Mucosa of descending colon (tissue), 3 donors: ENCODE results near the gene WBP1. TPM values are rescaled to one million over a fixed set of nuclear protein-coding genes. Genes with fewer than 3 reads are reported as not detected.
"Not testable (repeated sequence)": the region's sequence is repeated elsewhere in the genome, so short reads cannot be mapped to it uniquely, and the experiment has no call there.

Experiments
- ATAC-seq: fragments of 200-7000 bp; cut with Tn5 transposase; one replicate; pipeline ENCODE4 v1.9.1; 2020; ENCODE audit warnings: mild to moderate bottlenecking, moderate library complexity
- DNase-seq, 3 donors: peaks; one replicate each; pipeline ENCODE4 v3.0.0-alpha.2; 2020
- H3K36me3 ChIP-seq: fragments of 200-600 bp; one replicate; pipeline ENCODE4 v1.8.0; 2021; ENCODE audit warnings: low read depth, mild to moderate bottlenecking
- H3K4me1 ChIP-seq: fragments of 200-600 bp; one replicate; pipeline ENCODE4 v1.8.0; 2021; ENCODE audit warnings: low read depth, mild to moderate bottlenecking
- H3K4me3 ChIP-seq: fragments of 200-600 bp; one replicate; pipeline ENCODE4 v1.8.0; 2021; ENCODE audit warnings: mild to moderate bottlenecking
- H3K9me3 ChIP-seq: fragments of 200-600 bp; one replicate; pipeline ENCODE4 v1.8.0; 2021; ENCODE audit warnings: mild to moderate bottlenecking
- intact Hi-C, 2 donors: fragments of 100-400 bp; cut with DNase I in 1 of 2; cut with micrococcal nuclease in 1 of 2; formaldehyde crosslinking; loops; one replicate each; pipeline versions ENCODE4 v1.11.0 to v1.11.1; 2022; cut with DNase I, micrococcal nuclease
- total RNA-seq, 3 donors: library from RNA; stranded (reverse); fragmentation: NEBNext Ultra II Directional in 2 of 3; extraction: Animal tissue kit (Norgen Biotek cat#: 25700) in 2 of 3; gene quantifications; one replicate each; pipeline versions ENCODE4 v1.2.1 to v1.2.4, GENCODE V29; 2021 to 2023
- TF ChIP-seq, protein P1 (sequence below): fragments of 200-600 bp; IDR thresholded peaks from one replicate; pipeline ENCODE4 v1.8.0; 2022; ENCODE audit warnings: antibody characterized with exemption, mild to moderate bottlenecking
- donor health status: DM: no; HTN: no; CAD: no; lungs with moderate emphysema.
- donor health status: DM: no; HTN: no; CAD: no.
- donor health status: DM: no; HTN: yes; CAD: no.

WBP1 gene
- total RNA-seq, 3 donors from 2014 or later: 51.1 to 60.6 (median 56.1) TPM

DNA sequence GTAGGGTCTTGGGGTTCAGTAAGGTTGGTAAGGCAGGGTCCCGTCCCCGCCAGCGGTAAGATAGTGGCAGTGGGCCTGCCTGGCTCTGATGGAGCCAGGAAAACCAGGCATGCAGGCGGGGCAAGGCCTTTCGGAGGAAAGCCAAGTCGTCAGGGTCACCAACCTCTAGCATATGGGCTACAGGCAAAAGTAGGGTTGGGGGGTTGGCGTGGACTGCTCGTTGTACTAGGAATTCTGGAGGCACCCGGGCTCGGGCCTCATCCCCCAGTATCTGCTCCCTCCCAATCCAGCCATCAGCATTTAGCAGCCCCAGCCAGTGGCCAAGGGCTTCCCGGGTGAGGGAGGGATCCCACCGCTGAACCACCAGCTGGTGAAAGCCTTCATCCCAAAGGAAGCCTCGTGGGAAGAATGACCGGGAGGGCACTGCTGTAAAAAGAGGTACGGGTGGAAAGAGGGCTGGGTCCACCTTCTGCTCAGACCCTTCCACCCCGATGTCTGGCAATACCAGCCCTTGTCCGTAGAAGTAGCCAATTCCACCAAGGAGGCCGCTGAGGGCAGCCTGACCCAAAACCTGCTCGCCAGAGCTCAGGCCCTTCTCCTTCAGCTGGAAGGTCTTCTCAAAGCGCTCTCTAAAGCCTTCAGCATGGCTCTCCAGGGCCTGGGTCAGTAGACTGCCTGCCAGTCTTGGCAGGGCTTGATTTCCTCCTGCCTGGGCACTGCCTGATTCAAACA lies 4.0 kb downstream of the WBP1 start:
- H3K36me3 ChIP-seq: no peaks in the 10 kb centered on the region
- TF ChIP-seq, protein P1, sequence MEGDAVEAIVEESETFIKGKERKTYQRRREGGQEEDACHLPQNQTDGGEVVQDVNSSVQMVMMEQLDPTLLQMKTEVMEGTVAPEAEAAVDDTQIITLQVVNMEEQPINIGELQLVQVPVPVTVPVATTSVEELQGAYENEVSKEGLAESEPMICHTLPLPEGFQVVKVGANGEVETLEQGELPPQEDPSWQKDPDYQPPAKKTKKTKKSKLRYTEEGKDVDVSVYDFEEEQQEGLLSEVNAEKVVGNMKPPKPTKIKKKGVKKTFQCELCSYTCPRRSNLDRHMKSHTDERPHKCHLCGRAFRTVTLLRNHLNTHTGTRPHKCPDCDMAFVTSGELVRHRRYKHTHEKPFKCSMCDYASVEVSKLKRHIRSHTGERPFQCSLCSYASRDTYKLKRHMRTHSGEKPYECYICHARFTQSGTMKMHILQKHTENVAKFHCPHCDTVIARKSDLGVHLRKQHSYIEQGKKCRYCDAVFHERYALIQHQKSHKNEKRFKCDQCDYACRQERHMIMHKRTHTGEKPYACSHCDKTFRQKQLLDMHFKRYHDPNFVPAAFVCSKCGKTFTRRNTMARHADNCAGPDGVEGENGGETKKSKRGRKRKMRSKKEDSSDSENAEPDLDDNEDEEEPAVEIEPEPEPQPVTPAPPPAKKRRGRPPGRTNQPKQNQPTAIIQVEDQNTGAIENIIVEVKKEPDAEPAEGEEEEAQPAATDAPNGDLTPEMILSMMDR: no peak
- intact Hi-C loops: no loop called here
- H3K4me1 ChIP-seq: peaks cover 22% of the 10 kb centered on the region
- H3K4me3 ChIP-seq: no peak overlapping the region
- DNase-seq (no peak), ATAC-seq (no peak)
- H3K9me3 ChIP-seq: no peaks in the 10 kb centered on the region

DNA sequence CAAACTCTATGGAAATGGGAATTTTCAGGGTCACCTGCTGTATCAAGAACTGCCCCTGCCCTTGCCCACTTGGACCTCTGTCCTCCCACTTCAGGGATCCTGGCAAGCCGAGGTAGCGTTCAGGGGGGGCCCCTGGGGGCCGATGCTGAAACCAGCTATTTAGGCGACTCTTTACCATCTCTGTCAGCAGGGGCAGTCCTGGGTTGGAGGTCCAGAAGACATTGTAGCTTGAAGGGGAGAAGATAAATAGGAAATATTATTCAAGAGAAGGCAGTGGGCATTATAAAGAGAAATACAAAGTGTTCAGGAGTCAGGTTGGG lies 4.5 kb downstream of the WBP1 start:
- no peaks in the 10 kb centered on the region for H3K9me3 ChIP-seq
- H3K4me3 ChIP-seq: no peak overlapping the region
- ATAC-seq (no peak), DNase-seq (no peak)
- TF ChIP-seq, protein P1: no peak
- peaks cover 22% of the 10 kb centered on the region for H3K4me1 ChIP-seq
- no peaks in the 10 kb centered on the region for H3K36me3 ChIP-seq
- intact Hi-C loops: no loop called here

DNA sequence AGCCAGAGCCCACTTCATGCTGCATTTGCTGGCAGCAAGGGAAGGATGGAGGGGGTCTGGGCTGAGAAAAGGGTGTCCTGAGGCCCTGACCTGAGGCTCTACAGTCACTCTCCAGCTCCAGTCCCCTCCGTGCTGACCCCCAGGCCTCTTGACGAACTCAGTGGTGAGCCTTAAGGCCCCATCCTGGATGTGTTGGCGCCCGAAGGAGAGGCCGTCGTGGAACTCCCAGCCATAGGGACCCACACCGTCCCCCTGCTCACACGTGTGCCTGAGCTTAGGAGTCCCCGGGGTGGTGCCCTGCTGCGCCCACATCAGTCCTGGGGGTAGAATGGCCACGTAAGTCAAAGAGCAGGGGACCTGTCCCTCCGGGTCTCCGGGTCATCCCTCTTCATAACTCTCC lies 6.2 kb downstream of the WBP1 start:
- peaks cover 16% of the 10 kb centered on the region for H3K4me1 ChIP-seq
- no peak for DNase-seq
- intact Hi-C loops: no loop called here
- TF ChIP-seq, protein P1: no peak
- peak; percentile 25 for ATAC-seq
- peak overlapping the region; percentile 71 for H3K4me3 ChIP-seq
- H3K36me3 ChIP-seq: no peaks in the 10 kb centered on the region
- H3K9me3 ChIP-seq: no peaks in the 10 kb centered on the region

DNA sequence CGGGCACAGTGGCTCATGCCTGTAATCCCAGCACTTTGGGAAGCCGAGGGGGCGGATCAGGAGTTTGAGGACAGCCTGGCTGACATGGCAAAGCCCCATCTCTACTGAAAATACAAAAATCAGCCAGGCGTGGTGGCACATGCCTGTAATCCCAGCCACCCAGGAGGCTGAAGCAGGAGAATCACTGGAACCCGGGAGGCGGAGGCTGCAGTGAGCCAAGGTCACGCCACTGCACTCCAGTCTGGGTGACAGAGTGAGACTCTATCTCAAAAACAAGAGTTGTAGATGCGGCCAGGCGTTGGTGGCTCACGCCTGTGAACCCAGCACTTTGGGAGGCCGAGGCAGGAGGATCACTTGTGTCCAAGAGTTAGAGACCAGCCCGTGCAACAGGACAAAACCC lies 12.5 kb downstream of the WBP1 start:
- DNase-seq, H3K9me3 ChIP-seq, intact Hi-C loops, ATAC-seq, H3K36me3 ChIP-seq, H3K4me3 ChIP-seq: not testable (repeated sequence)
- peaks cover 24% of the 10 kb centered on the region for H3K4me1 ChIP-seq

DNA sequence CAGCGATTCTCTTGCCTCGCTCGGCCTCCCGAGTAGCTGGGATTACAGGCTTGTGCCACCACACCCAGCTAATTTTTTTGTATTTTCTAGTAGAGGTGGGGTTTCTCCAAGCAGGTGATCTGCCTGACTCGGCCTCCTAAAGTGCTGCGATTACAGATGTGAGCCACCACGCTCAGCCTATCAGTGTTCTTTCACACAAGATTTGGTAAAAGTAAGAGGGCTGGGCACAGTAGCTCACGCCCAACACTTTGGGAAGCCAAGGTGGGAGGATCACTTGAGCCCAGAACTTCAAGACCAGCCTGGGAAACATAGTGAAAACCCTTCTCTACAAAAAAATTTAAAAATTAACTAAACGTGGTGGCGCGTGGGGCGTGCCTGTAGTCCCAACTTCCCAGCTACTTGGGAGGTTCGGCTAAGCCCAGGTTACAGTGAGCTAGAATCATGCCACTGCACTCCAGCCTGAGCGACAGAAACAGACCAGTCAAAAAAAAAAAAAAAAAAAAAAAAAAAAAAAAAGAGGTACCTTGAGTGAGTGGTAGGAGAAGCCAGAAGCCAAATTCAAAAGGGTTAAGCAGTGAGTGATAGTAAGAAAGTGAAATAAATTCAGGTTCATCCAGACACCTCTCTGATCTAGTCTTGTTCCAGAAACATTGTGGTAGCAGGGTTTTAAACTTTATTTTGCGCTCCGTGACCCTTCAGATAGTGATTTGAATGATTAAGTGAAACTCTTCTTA lies 13.3 kb downstream of the WBP1 start:
- intact Hi-C loops: no loop called here
- DNase-seq: no peak
- Histone ChIP-seq H3K36me3 (no peaks in the 10 kb centered on the region), H3K4me1 (peaks cover 19% of the 10 kb centered on the region), H3K4me3 (peak overlapping the region; percentile 37), H3K9me3 (no peaks in the 10 kb centered on the region)
- ATAC-seq: peak; percentile 4
- TF ChIP-seq, protein P1: no peak
